GM10266 (cell line): ENCODE measurements around the gene SFXN3.

ENCODE experiments used
- DNase-seq: peaks from one replicate; pipeline ENCODE4 v3.0.0; 2012; ENCODE audit errors: extremely low spot score
- TF ChIP-seq, protein P1 (sequence below): IDR thresholded peaks from 2 replicates; pipeline ENCODE4 v1.5.1; 2012; ENCODE audit warnings: mild to moderate bottlenecking, low read depth; ENCODE audit not compliant: control insufficient read depth, insufficient read depth; ENCODE audit errors: missing control alignments

The SFXN3 gene

DNA sequence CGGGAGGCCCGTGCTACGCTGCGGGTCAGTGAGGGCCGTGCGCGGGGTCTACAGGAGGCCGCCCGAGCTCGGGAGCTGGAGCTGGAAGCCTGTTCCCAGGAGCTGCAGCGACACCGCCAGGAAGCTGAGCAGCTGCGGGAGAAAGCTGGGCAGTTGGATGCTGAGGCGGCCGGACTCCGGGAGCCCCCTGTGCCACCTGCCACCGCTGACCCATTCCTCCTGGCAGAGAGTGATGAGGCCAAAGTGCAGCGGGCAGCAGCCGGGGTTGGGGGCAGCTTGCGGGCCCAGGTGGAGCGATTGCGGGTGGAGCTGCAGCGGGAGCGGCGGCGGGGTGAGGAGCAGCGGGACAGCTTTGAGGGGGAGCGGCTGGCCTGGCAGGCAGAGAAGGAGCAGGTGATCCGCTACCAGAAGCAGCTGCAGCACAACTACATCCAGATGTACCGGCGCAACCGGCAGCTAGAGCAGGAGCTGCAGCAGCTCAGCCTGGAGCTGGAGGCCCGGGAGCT lies 24.4 kb upstream of the SFXN3 start:
- no peak for DNase-seq
- TF ChIP-seq, protein P1, sequence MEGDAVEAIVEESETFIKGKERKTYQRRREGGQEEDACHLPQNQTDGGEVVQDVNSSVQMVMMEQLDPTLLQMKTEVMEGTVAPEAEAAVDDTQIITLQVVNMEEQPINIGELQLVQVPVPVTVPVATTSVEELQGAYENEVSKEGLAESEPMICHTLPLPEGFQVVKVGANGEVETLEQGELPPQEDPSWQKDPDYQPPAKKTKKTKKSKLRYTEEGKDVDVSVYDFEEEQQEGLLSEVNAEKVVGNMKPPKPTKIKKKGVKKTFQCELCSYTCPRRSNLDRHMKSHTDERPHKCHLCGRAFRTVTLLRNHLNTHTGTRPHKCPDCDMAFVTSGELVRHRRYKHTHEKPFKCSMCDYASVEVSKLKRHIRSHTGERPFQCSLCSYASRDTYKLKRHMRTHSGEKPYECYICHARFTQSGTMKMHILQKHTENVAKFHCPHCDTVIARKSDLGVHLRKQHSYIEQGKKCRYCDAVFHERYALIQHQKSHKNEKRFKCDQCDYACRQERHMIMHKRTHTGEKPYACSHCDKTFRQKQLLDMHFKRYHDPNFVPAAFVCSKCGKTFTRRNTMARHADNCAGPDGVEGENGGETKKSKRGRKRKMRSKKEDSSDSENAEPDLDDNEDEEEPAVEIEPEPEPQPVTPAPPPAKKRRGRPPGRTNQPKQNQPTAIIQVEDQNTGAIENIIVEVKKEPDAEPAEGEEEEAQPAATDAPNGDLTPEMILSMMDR, result no peak

DNA sequence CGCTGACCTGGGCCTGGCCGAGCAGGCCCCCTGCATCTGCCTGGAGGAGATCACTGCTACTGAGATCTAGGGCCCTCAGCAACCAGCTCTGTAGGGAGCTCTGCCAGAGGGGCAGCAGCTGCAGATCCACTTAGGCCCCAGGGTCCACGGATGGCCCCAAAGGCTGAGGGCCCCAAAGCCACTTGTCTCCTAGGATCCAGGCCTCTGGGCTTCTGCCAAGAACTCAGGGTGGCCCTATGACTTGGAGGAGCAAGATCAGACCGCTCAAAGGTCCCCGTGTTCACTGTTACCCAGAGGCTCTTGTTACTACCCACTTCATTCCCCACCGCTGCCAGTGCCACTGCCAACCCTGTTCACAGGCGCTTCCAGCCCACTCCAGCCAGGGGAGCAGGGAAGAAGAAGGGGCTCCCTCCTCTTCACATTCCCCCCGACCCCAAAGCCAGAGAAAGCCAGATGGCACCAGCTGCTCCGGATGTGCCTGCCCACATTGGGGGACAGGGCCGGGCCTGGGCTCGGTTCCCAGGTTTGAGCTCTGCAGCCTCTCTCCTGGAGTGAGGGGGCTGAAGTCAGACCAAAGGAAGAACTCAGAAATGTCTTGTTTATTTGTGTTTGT lies 23.8 kb upstream of the SFXN3 start:
- DNase-seq, result no peak
- TF ChIP-seq, protein P1, result no peak

DNA sequence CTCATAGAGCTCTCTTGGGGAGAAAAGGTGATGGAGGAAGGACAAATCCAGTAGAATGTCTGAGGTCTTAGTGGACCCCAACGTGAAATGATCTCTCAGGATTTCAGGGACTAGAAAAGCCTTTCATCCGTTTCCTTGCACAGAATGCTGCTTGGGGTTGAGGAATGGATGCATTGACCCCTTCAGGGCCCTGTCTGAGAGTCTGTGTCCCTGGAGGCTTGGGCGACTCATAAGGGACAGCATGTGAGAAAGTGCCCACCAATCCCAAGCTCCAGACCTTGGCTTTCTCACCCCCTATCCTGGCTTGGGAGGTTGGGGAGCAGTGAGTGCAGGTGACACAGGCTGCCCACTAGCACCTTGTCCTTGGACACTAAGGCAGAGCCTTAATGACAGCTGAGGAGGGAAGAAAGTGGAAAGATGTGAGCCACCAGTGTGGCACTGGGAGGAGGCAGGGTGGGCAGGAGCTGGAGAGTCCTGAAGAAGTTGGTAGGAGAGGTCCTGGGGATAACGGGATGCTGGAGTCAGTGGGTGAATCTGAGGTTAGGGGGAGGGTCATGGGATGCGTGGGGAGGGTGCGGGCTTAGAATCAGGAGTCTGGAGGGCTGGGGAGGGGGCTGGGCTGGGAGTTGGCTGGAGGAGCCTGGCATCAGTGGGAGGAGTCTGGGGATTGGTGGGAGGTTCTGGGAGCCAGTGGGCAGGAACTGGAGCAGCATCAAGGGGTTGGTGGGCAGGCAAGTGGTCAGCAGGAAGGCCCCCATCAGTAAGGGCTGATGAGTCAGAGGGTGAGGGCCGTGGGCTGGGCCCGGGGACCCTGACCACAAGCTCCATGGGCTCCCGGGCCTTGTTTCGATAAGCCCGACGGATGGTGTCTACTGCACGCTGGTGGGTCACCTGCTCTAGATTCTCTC lies 22.9 kb upstream of the SFXN3 start:
- no peak for DNase-seq
- TF ChIP-seq, protein P1, result no peak

DNA sequence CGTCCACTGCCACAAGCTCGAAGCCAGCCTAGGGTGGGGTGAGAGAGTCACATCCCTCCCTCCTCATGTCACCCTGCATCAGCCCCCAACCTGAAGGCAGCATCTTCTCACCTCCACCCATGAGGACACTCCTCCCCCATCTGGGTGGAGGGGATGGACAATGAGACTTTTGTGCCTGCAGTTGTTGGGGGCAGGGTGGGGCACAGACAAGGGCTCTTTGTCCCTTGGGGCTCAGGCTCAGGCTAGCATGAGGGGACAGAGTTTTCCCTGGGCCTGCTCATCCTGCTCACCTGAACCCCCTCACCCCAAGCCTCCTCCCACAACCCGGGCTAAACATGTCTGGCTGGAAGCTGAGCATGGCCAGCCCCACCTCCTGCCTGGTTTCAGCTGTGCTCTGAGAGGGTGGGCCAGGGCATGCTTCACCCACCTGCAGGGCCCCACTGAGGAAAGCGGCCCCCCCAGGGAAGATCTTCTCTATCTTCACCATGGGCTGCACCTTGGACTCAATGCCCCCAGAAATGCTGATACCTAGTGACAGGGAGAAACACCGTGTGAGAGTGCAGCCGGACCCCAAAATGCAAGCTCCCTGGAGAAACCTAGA lies 22.1 kb upstream of the SFXN3 start:
- TF ChIP-seq, protein P1, result no peak
- no peak for DNase-seq

DNA sequence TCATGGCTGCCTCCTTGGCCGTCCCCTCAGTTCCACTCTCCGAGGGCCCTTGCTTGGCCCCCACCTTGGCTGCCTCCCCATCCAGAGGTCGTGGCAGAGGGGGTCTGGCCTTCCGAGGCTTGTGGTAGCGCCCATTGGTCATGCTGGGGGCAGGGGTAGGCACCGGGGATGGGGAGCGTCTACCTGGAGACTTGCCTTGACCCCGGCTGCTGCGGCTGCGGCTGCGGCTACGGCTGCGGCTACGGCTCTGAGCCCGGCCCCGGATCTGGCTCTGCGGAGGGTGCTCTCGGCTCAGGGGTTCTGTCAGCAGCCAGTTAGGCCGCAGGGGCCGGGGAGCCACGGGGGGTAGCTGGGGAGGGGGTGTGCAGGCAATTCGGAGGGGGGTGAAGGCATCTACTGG lies 20.7 kb upstream of the SFXN3 start:
- TF ChIP-seq, protein P1, result no peak
- DNase-seq, result no peak

DNA sequence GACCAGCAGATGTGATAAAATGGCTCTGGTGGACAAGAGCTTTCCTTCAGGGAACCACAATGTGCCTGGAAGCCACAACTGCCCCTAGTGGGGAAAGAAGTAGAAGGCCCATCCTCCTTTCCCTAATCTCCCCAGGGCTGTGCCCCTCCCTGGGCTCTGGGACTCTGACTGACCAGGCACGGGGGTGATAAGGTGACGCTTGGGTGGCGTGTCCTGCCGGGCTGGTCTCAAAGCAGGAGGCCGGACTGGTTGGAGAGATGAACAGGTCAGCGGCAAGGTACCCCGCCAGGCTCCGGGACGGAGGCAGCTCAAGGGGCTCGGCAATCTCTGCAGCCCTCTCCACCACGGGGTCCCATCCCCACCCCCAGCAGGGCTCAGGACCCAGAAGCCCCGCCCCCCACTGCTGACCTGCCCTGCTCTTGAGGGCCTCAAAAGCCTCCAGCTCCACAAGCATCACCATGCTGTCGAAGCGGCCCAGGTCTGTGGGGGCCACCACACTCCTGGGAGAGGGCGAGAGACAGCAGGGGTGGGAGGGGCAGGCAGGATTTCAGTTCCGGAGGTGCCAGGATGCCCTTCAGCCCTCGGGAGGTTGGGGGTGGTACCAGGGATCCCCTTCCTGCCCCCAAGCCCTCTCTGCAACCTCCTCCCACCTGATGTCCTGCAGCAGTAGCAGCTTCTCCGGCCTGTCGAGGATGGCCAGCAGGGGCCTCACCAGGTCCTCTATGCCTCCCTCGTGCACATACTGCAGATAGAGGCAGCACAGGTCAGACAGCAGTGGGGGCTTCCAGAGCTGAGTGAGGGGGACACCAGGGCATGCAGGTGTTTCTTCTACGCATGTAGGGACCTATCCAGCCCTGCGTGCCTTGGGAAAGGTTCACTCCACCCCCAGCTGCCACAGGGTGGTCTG lies 19.3 kb upstream of the SFXN3 start:
- no peak for DNase-seq
- TF ChIP-seq, protein P1, result no peak
